ENCODE measurements around the gene SOD1. TPM values are rescaled to one million over a fixed set of nuclear protein-coding genes. Genes with fewer than 3 reads are reported as not detected.

The SOD1 gene
- 302 and 314 TPM in 2 replicates for total RNA-seq

DNA sequence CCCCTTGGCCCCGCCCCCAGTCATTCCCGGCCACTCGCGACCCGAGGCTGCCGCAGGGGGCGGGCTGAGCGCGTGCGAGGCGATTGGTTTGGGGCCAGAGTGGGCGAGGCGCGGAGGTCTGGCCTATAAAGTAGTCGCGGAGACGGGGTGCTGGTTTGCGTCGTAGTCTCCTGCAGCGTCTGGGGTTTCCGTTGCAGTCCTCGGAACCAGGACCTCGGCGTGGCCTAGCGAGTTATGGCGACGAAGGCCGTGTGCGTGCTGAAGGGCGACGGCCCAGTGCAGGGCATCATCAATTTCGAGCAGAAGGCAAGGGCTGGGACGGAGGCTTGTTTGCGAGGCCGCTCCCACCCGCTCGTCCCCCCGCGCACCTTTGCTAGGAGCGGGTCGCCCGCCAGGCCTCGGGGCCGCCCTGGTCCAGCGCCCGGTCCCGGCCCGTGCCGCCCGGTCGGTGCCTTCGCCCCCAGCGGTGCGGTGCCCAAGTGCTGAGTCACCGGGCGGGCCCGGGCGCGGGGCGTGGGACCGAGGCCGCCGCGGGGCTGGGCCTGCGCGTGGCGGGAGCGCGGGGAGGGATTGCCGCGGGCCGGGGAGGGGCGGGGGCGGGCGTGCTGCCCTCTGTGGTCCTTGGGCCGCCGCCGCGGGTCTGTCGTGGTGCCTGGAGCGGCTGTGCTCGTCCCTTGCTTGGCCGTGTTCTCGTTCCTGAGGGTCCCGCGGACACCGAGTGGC is at the start of gene SOD1:
SOD1 (plus strand) TSS at position 158 of the 723 bp plus-strand sequence; CDS start at position 235, 77 bp downstream.
- DNase-seq (ENCODE audit: low read depth), result peak; percentile 31
- TF ChIP-seq, protein P1, sequence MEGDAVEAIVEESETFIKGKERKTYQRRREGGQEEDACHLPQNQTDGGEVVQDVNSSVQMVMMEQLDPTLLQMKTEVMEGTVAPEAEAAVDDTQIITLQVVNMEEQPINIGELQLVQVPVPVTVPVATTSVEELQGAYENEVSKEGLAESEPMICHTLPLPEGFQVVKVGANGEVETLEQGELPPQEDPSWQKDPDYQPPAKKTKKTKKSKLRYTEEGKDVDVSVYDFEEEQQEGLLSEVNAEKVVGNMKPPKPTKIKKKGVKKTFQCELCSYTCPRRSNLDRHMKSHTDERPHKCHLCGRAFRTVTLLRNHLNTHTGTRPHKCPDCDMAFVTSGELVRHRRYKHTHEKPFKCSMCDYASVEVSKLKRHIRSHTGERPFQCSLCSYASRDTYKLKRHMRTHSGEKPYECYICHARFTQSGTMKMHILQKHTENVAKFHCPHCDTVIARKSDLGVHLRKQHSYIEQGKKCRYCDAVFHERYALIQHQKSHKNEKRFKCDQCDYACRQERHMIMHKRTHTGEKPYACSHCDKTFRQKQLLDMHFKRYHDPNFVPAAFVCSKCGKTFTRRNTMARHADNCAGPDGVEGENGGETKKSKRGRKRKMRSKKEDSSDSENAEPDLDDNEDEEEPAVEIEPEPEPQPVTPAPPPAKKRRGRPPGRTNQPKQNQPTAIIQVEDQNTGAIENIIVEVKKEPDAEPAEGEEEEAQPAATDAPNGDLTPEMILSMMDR (conservative IDR thresholded peaks at IDR 0.05; ENCODE audit: low read depth, low read length), result no peak

DNA sequence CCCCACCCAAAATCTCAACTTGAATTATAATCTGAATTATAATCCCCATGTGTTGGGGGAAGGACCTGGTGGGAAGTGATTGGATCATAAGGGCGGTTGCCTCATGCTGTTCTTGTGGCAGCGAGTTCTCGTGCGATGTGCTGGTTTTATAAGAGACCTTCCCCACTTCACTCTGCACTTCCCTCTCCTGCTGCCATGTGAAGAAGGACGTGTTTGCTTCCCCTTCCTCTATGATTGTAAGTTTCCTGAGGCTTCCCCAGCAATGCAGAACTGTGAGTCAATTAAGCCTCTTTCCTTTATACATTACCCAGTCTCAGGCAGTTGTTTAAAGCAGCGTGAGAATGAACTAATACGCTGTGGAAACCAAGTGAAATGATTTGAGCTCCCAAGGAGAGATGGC is 48.0 kb upstream of the SOD1 start:
- no peak overlapping the region for H3K4me3 ChIP-seq (ENCODE audit: low read depth, low read length)
- DNase-seq (ENCODE audit: low read depth), result no peak
- TF ChIP-seq, protein P1 (conservative IDR thresholded peaks at IDR 0.05; ENCODE audit: low read depth, low read length), result no peak

More for the DNA sequence above, at the start of gene SOD1:
- H3K4me3 ChIP-seq (ENCODE audit: low read depth, low read length), result peak within 1 kb of the TSS; percentile 64

DNA sequence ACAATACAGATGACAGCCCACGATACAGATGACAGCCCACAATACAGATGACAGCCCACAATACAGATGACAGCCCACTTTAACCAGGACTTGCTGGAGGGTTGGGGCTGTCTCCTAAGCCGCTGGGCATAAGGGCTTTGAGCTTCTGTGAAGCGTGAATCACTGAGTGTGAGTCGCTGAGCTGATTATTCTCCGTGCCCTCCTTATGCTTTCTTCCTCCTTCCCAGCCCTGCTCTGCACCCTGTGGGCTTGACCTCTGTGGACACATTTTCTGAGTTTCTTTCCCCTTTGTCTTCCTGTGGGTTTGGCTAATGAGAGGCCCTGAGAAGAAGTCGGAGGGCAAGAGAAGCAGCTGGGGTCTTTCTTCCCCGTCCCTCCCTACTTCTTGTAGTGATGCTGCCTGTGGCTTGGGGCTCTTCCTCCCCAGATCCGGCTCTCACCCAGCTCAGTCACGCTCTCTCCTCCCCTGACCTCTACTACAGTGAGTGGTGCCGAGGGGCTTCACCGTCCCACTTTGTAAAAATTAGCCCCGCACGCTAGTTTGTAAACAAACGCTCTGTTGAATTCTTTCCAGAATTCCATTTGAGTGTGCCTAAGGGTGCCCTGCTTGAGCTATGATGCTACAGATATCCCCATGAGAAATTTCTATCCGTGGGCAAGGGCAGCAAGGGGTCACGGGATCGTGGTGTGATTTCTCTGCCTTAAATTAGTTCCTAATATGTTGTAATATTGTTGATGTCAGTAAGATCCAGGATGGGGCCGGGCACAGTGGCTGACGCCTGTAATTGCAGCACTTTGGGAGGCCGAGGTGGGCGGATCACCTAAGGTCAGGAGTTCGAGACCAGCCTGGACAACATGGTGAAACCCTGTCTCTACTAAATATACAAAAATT is 46.4 kb upstream of the SOD1 start:
- no peak for DNase-seq (ENCODE audit: low read depth)
- TF ChIP-seq, protein P1 (conservative IDR thresholded peaks at IDR 0.05; ENCODE audit: low read depth, low read length), result no peak
- H3K4me3 ChIP-seq (ENCODE audit: low read depth, low read length), result no peak overlapping the region

DNA sequence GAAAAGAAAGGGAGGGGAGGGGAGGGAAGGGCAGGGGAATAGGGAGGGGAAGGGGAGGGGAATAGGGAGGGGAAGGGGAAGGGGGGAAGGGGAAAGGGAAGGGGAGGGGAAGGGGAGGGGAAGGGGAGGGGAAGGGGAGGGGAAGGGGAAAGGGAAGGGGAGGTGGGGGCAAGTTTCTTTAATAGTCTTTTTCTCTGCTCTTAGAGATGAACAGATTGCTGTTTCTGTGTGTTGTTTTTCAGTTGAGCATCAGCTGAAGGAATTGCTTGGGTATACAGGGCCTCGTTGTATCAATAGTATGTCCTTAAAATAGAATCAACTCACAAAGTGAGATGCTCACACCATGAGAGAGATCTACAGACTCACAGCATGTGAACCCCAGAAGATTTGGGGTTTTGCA is 44.8 kb upstream of the SOD1 start:
- TF ChIP-seq, protein P1 (conservative IDR thresholded peaks at IDR 0.05; ENCODE audit: low read depth, low read length), result no peak
- DNase-seq (ENCODE audit: low read depth), result no peak
- no peak overlapping the region for H3K4me3 ChIP-seq (ENCODE audit: low read depth, low read length)

DNA sequence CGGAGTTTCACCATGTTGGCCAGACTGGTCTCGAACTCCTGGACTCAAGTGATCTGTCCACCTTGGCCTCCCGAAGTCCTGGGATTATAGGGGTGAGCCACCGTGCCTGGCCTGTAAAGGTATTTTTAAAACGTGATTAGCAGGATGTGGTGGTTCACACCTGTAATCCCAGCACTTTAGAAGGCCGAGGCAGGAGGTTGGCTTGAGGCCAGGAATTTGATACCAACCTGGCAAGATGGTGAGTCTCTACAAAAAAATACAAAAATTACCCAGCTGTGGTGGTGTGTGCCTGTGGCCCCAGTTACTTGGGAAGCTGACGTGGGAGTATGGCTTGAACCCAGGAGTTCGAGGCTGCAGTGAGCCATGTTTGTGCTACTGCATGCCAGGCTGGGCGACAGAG is 43.3 kb upstream of the SOD1 start:
- TF ChIP-seq, protein P1 (conservative IDR thresholded peaks at IDR 0.05; ENCODE audit: low read depth, low read length), result no peak
- DNase-seq (ENCODE audit: low read depth), result no peak

DNA sequence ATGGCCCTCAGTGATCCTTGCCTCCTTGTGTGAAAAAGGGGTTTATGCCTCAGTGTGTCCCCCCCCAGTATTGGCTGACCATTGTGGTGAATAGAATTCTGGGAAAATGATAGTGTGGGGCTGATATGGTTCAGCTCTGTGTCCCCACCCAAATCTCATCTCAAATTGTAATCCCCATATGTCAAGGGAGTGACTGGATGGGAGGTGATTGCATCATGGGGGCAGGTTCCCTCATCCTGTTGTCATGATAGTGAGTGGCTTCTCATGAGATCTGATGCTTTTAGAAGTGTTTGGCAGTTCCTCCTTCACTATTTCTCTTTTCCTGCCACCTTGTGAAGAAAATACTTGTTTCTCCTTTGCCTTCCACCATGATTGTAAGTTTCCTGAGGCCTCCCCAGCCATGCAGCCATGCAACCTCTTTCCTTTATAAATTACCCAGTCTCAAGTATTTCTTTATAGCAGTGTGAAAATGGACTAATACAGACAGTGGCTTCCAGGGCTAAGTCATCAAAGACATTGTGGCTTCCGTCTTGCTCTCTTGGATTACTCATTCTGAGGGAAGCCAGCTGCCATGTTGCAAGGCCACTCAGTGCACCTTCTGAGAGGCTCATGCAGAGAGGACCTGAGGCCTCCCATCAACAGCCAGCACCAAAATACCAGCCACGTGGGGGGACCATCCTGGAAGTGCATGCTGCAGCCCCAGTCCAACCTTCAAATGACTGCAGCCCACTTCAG is 40.6 kb upstream of the SOD1 start:
- no peak for DNase-seq (ENCODE audit: low read depth)
- TF ChIP-seq, protein P1 (conservative IDR thresholded peaks at IDR 0.05; ENCODE audit: low read depth, low read length), result no peak

More for the DNA sequence above, 43.3 kb upstream of the SOD1 start:
- no peak overlapping the region for H3K4me3 ChIP-seq (ENCODE audit: low read depth, low read length)

More for the DNA sequence above, 40.6 kb upstream of the SOD1 start:
- H3K4me3 ChIP-seq (ENCODE audit: low read depth, low read length), result no peak overlapping the region
